ENCODE results near the gene COL23A1.

DNA sequence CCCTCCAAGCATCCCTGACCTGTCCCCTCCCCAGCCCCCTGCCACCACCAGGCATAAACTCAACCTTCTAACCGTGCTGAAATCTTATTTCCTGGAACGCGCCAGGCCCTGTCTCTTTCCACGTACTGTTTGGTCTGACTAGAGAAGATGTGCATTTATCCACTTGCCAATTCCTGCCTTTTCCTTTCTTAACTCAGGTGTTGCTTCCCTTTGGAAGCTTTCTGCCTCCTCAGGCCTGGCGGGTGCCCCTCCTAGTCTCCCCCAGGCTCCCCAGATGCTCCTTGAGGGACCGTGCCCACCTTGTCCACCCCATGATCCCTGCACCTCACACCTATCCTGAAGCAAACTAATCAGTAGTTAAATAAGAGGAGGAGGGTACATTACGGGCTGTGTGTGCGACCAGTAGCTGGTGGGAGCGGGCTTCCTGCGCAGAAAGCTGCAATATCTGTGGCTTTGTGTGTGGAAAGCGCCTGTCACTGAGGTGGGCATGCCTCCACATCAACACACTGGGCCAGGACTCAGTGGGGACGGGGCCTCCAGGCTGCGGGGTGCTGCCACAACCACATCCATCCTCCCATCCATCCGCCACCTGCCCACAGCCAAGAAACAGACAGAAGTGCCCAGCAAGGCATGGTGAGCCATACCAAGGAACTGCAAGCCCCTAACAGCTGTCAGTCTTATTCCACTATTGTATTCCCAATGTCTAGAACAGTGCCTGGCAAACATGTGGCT, 73.5 kb downstream of the COL23A1 start:
- TF ChIP-seq, protein P1, sequence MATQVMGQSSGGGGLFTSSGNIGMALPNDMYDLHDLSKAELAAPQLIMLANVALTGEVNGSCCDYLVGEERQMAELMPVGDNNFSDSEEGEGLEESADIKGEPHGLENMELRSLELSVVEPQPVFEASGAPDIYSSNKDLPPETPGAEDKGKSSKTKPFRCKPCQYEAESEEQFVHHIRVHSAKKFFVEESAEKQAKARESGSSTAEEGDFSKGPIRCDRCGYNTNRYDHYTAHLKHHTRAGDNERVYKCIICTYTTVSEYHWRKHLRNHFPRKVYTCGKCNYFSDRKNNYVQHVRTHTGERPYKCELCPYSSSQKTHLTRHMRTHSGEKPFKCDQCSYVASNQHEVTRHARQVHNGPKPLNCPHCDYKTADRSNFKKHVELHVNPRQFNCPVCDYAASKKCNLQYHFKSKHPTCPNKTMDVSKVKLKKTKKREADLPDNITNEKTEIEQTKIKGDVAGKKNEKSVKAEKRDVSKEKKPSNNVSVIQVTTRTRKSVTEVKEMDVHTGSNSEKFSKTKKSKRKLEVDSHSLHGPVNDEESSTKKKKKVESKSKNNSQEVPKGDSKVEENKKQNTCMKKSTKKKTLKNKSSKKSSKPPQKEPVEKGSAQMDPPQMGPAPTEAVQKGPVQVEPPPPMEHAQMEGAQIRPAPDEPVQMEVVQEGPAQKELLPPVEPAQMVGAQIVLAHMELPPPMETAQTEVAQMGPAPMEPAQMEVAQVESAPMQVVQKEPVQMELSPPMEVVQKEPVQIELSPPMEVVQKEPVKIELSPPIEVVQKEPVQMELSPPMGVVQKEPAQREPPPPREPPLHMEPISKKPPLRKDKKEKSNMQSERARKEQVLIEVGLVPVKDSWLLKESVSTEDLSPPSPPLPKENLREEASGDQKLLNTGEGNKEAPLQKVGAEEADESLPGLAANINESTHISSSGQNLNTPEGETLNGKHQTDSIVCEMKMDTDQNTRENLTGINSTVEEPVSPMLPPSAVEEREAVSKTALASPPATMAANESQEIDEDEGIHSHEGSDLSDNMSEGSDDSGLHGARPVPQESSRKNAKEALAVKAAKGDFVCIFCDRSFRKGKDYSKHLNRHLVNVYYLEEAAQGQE (IDR thresholded peaks at IDR 0.05; ENCODE audit: unreplicated experiment): no peak
- TF ChIP-seq CREB1 (CRISPR knock-in tag; IDR thresholded peaks at IDR 0.05; ENCODE audit: low read depth): no peak
- TF ChIP-seq, protein P2, sequence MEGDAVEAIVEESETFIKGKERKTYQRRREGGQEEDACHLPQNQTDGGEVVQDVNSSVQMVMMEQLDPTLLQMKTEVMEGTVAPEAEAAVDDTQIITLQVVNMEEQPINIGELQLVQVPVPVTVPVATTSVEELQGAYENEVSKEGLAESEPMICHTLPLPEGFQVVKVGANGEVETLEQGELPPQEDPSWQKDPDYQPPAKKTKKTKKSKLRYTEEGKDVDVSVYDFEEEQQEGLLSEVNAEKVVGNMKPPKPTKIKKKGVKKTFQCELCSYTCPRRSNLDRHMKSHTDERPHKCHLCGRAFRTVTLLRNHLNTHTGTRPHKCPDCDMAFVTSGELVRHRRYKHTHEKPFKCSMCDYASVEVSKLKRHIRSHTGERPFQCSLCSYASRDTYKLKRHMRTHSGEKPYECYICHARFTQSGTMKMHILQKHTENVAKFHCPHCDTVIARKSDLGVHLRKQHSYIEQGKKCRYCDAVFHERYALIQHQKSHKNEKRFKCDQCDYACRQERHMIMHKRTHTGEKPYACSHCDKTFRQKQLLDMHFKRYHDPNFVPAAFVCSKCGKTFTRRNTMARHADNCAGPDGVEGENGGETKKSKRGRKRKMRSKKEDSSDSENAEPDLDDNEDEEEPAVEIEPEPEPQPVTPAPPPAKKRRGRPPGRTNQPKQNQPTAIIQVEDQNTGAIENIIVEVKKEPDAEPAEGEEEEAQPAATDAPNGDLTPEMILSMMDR (conservative IDR thresholded peaks at IDR 0.05; ENCODE audit: low read depth in 2 of 2): no peak
- no peak for TF ChIP-seq EZH2phosphoT487 (IDR thresholded peaks at IDR 0.05; ENCODE audit: unreplicated experiment)
- TF ChIP-seq, protein P3, sequence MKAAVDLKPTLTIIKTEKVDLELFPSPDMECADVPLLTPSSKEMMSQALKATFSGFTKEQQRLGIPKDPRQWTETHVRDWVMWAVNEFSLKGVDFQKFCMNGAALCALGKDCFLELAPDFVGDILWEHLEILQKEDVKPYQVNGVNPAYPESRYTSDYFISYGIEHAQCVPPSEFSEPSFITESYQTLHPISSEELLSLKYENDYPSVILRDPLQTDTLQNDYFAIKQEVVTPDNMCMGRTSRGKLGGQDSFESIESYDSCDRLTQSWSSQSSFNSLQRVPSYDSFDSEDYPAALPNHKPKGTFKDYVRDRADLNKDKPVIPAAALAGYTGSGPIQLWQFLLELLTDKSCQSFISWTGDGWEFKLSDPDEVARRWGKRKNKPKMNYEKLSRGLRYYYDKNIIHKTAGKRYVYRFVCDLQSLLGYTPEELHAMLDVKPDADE (IDR thresholded peaks at IDR 0.05): no peak

All from GM23338 (cell line).